Stimulated activated CD4-positive, alpha-beta T cell treated with anti-CD3 and anti-CD28 coated beads, Interleukin-1b, Interleukin-23, amount 100 ng/mL, for 4 hours (primary cell): ENCODE data around the gene ADGRD2.

ENCODE experiments used
- DNase-seq, 2 donors: peaks; one replicate each; pipeline ENCODE4 v3.0.0-alpha.2; 2020; ENCODE audit warnings: low read depth in 2 of 2

The ADGRD2 gene

GRCh38 chr9:124438091-124438490 lies 12.2 kb upstream of the ADGRD2 start:
- DNase-seq, result no peak

GRCh38 chr9:124439086-124439485 lies 11.2 kb upstream of the ADGRD2 start:
- no peak for DNase-seq

GRCh38 chr9:124439686-124440243 lies 10.5 kb upstream of the ADGRD2 start:
- no peak for DNase-seq

GRCh38 chr9:124440786-124441185 lies 9.5 kb upstream of the ADGRD2 start:
- DNase-seq, result no peak

GRCh38 chr9:124441291-124441690 lies 9.0 kb upstream of the ADGRD2 start:
- no peak for DNase-seq

- DNase-seq, result no peak
Measured at GRCh38 chr9:124442379-124442778, 7.9 kb upstream of the ADGRD2 start.

GRCh38 chr9:124442826-124443225 lies 7.4 kb upstream of the ADGRD2 start:
- no peak for DNase-seq

- DNase-seq, result no peak
Measured at GRCh38 chr9:124443625-124444024, 6.6 kb upstream of the ADGRD2 start.

GRCh38 chr9:124444166-124444565 lies 6.1 kb upstream of the ADGRD2 start:
- no peak for DNase-seq

GRCh38 chr9:124447297-124447661 lies 3.0 kb upstream of the ADGRD2 start:
- DNase-seq, result no peak

- no peak for DNase-seq
Measured at GRCh38 chr9:124448019-124448418, 2.2 kb upstream of the ADGRD2 start.

- DNase-seq, result no peak
Measured at GRCh38 chr9:124449381-124450151, 685 bp upstream of the ADGRD2 start.

GRCh38 chr9:124450931-124451661 lies 845 bp downstream of the ADGRD2 start:
- DNase-seq, result no peak

- DNase-seq, result no peak
Measured at GRCh38 chr9:124452326-124452725, 2.1 kb downstream of the ADGRD2 start.

GRCh38 chr9:124452841-124453585 lies 2.8 kb downstream of the ADGRD2 start:
- DNase-seq, result no peak

- DNase-seq, result no peak
Measured at GRCh38 chr9:124453586-124454191, 3.4 kb downstream of the ADGRD2 start.

GRCh38 chr9:124454296-124454695 lies 4.0 kb downstream of the ADGRD2 start:
- DNase-seq, result no peak

GRCh38 chr9:124454791-124455443 lies 4.7 kb downstream of the ADGRD2 start:
- no peak for DNase-seq

- DNase-seq, result no peak
Measured at GRCh38 chr9:124455820-124456219, 5.6 kb downstream of the ADGRD2 start.

- no peak for DNase-seq
Measured at GRCh38 chr9:124456341-124457078, 6.3 kb downstream of the ADGRD2 start.
